T47D (cell line): ENCODE data around the gene CIAO2A.

Experiments
- DNase-seq, 2 experiments: peaks; one replicate each; pipeline versions ENCODE4 v3.0.0 to v3.0.0-alpha.2; 2011 to 2012; ENCODE audit warnings: low read depth in 1 of 2, low spot score in 1 of 2
- JUND ChIP-seq: IDR thresholded peaks from 2 replicates; pipeline ENCODE4 v1.6.1; 2012; ENCODE audit warnings: low read depth
- in situ Hi-C: cut with HindIII; loops from 2 replicates; pipeline ENCODE4 v1.10.0; 2016; ENCODE audit warnings: low sequenced_read_pairs, low pct_unique_long_range_greater_than_20kb

The CIAO2A gene

GRCh38 chr15:64051093-64051402 lies 42.6 kb downstream of the CIAO2A start:
- no peak for TF ChIP-seq JUND
- in situ Hi-C loops = no loop called here
- no peak for DNase-seq

GRCh38 chr15:64050281-64051092 lies 43.2 kb downstream of the CIAO2A start:
- peak; percentile 56 to 65 for DNase-seq
- no peak for TF ChIP-seq JUND
- in situ Hi-C loops = no loop called here

DNA sequence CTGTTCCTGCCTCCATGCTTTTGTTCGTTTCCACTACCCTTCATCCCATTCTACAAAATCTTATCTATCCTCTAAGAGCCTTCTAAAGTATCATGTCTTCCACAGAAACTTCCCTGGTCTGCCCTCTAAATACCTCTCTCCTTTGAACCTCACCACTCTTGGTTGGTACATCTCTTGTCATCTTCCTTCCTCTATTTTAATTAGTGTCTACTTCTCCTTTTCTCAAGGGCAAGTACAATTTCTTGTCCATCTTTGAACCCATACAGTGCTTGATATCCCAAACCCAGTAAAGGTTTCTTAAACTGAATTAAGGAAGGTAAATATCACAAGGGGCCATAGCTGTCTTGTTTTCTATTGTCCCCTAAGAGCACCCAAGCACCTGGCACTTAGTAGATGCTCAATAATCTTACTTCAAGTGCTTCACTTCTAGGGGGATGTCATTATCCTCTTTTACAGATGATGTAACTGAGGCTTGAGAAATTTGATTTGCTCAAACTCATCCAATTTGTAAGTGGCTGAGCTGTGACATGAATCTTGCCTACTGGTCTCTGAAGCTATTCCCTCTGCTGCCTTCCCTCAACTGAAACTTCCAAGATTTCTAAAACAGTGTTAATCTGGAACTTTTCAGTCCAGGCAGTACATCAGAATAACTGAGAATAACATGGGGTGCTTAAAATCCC lies 44.7 kb downstream of the CIAO2A start:
- in situ Hi-C loops = no loop called here
- no peak for DNase-seq
- TF ChIP-seq JUND = no peak

- no peak for TF ChIP-seq JUND
- DNase-seq = peak; percentile 73 to 88
- in situ Hi-C loops = no loop called here
Observed at GRCh38 chr15:64046421-64047153, 47.1 kb downstream of the CIAO2A start, which contains the start of gene DAPK2. TSS of gene DAPK2 (minus strand) at chr15:64046485. CDS start at chr15:64040261, 6,224 bp downstream.

- TF ChIP-seq JUND = no peak
- DNase-seq = peak; percentile 15 to 33
- in situ Hi-C loops = no loop called here
Observed at GRCh38 chr15:64045774-64046420, 47.7 kb downstream of the CIAO2A start.

- no peak for TF ChIP-seq JUND
- no peak for DNase-seq
- in situ Hi-C loops = no loop called here
Observed at GRCh38 chr15:64045101-64045435, 48.6 kb downstream of the CIAO2A start.

DNA sequence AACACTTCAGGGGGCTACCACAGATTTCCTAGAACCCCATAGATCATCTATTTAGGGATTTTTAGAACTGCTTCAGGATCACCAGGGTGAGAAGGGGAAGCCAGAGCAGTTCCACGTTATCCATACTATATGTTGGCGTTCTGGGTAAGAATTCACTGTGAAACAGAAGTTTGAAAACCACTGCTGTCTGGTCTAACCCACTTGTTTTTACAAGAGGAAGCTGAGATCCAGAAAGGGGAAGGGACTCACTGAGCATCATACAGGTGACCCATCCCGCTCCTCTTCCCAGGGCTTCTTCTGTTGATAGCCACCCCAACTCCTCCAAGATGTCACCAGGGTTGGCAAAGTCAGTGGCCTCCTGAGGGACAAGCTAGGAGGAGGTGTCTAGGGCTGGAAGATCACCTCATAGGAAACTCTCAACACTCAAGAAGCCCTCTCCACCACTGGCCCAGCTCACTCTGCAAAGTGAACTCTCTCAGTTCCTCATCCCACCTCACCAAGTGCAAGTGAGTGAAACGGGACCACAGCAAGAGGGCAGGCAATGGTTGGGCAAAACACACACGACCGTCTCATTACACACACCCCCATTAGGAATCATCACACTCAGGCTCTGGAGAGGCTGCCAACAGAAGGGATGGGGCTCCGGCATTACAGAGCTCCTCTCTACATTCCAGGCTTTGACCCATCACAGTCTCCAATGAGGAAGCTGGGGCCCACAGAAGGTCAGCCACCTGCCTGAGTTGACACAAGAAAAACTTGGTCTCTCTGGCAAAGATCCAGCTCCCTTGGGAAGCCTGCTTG lies 49.1 kb downstream of the CIAO2A start:
- no peak for TF ChIP-seq JUND
- DNase-seq = peak in 1 of 2 experiments; percentile 58
- in situ Hi-C loops = no loop called here

- peak in 1 of 2 experiments; percentile 42 for DNase-seq
- no peak for TF ChIP-seq JUND
- in situ Hi-C loops = no loop called here
Observed at GRCh38 chr15:64038878-64039610, 54.6 kb downstream of the CIAO2A start.

DNA sequence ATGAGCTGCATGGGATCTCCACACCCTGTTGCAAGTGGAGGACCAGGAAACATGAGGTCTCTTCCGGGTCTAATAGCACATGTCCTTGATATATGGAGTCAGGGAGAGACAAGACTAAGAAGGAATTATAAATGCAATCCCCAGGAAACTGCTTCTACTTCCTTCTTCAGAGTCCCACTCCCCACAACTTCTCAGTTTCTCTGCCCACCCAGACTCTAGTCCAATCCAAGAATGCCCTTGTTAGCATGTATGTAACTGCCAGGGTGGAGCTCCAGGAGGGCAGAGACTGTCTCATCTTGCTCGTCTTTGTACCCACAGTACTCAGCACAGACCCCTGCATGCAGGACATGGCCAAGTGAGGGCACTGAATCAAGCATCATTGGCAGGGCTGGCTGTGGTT lies 55.7 kb downstream of the CIAO2A start:
- no peak for DNase-seq
- no peak for TF ChIP-seq JUND
- in situ Hi-C loops = no loop called here

DNA sequence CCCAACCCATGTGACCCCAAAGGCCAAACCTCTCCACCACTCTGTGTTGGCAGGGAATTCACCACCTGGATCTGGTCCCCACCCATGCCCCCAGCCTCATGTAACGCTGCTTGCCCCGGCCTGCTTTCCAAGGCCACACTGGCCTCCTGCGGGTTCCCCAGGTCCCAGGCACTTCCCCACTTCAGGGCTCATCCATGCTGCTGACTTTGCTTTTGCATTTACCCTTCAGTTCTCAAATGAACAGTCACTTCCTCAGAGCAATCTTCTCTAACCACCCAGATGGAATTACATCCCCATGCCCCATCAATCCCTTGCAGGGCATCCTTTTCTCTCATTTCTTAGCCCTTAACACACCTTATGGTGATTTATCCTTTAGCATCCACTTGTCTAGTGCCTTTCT lies 56.5 kb downstream of the CIAO2A start:
- DNase-seq = no peak
- in situ Hi-C loops = no loop called here
- TF ChIP-seq JUND = no peak

DNA sequence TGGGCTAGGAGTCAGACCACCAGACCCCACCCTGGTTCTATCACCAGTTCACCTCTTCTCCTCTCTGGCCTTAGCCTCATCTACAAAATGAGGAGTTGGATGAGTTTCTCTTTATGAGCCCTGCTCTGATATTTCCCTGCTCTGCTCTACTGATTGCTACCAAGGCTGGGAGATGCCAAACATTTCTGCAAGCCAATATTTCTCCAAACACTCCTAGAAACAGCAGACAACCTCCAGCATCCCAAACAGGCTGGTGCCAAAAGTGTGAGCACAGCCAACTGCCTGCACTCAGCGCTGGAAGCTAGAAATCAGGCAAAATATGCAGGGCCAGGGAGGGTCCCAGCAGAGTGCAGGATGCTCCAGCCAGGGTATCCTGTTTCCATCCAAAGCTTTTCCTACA lies 58.1 kb downstream of the CIAO2A start:
- TF ChIP-seq JUND = no peak
- DNase-seq = no peak
- in situ Hi-C loops = no loop called here
